Measurements from ENCODE around the gene IGF2BP1. TPM values are rescaled to one million over a fixed set of nuclear protein-coding genes. Genes with fewer than 3 reads are reported as not detected.

IGF2BP1 gene
- total and polyA plus RNA-seq, 12 donors: under 0.01 to 15.5 (median 0.18) TPM; not detected in 4

- Histone ChIP-seq H3K27me3 (peaks cover 44% of the 10 kb centered on the region), H3K4me1 (replicated peaks in 1 of 2) (no peaks in the 10 kb centered on the region), H3K36me3 (replicated peaks in 1 of 2) (no peaks in the 10 kb centered on the region), H3K27ac (no peak overlapping the region), H3K9me3 (replicated peaks in 1 of 3) (no peaks in the 10 kb centered on the region), H3K4me3 (no peak overlapping the region)
- DNase-seq: no peak
- 70 to 78% (median 74%) methylated on average over 12 to 13 of the region's 13 CpGs for WGBS, 4 donors
- intact Hi-C loops (cut with DNase I): loop anchor here in 1 of 2 donors (10.0 kb wide), 1 partner anchor 959 kb away; no protein-coding TSS in a partner anchor
- TF ChIP-seq CTCF (IDR thresholded peaks at IDR 0.05) (no peak), POLR2A (IDR thresholded peaks at IDR 0.05) (no peak)
These were observed 11.5 kb upstream of the IGF2BP1 start for GRCh38 chr17:48985436-48986245.

- peaks cover 73% of the 10 kb centered on the region for H3K27me3 ChIP-seq
- H3K36me3 ChIP-seq (replicated peaks in 1 of 2): no peaks in the 10 kb centered on the region
- no peak overlapping the region for H3K27ac ChIP-seq
- TF ChIP-seq POLR2A (IDR thresholded peaks at IDR 0.05) (no peak), CTCF (IDR thresholded peaks at IDR 0.05) (no peak)
- intact Hi-C loops (cut with DNase I): loop anchor here in 1 of 2 donors (10.0 kb wide), 1 partner anchor 956 kb away; no protein-coding TSS in a partner anchor
- peaks cover 0 to 9% (median 0%) of the 10 kb centered on the region in 3 donors for H3K9me3 ChIP-seq (replicated peaks in 1 of 3)
- H3K4me1 ChIP-seq (replicated peaks in 1 of 2): no peaks in the 10 kb centered on the region
- WGBS, 4 donors: 85 to 89% (median 86%) methylated on average over 4 of the region's 4 CpGs
- no peak for DNase-seq
- H3K4me3 ChIP-seq: no peak overlapping the region
These were observed 8.1 kb upstream of the IGF2BP1 start for GRCh38 chr17:48989100-48989499.

GRCh38 chr17:48990882-48991357, 6.3 kb upstream of the IGF2BP1 start:
- WGBS, 4 donors: 37 to 54% (median 50%) methylated on average over 2 of the region's 2 CpGs
- no peak overlapping the region for H3K4me3 ChIP-seq
- H3K27ac ChIP-seq: no peak overlapping the region
- peaks cover 0 to 9% (median 0%) of the 10 kb centered on the region in 3 donors for H3K9me3 ChIP-seq (replicated peaks in 1 of 3)
- peaks cover 81% of the 10 kb centered on the region for H3K27me3 ChIP-seq
- intact Hi-C loops (cut with DNase I): no loop called here
- no peak for TF ChIP-seq POLR2A (IDR thresholded peaks at IDR 0.05)
- TF ChIP-seq CTCF (IDR thresholded peaks at IDR 0.05): no peak
- H3K4me1 ChIP-seq (replicated peaks in 1 of 2): no peaks in the 10 kb centered on the region
- no peak for DNase-seq
- no peaks in the 10 kb centered on the region for H3K36me3 ChIP-seq (replicated peaks in 1 of 2)

GRCh38 chr17:48992444-48992843, 4.7 kb upstream of the IGF2BP1 start:
- Histone ChIP-seq H3K4me3 (no peak overlapping the region), H3K36me3 (replicated peaks in 1 of 2) (no peaks in the 10 kb centered on the region), H3K4me1 (replicated peaks in 1 of 2) (no peaks in the 10 kb centered on the region), H3K9me3 (replicated peaks in 1 of 3) (peaks cover 0 to 9% (median 0%) of the 10 kb centered on the region in 3 donors), H3K27ac (no peak overlapping the region), H3K27me3 (peaks cover 96% of the 10 kb centered on the region)
- intact Hi-C loops (cut with DNase I): no loop called here
- DNase-seq: no peak
- TF ChIP-seq CTCF (IDR thresholded peaks at IDR 0.05) (no peak), POLR2A (IDR thresholded peaks at IDR 0.05) (no peak)
- whole genome bisulfite sequencing, 4 donors: 64 to 70% (median 67%) methylated on average over 2 of the region's 2 CpGs

Measured in adrenal gland (tissue), 12 donors.